ENCODE measurements around the gene OPCML. TPM values are rescaled to one million over a fixed set of nuclear protein-coding genes. Genes with fewer than 3 reads are reported as not detected.

OPCML gene
- total RNA-seq, 1 experiment from 2014 or later, result 0.94 TPM

- Histone ChIP-seq H3K14ac (ENCODE audit: insufficient read depth, low read length) (no peak overlapping the region), H3K23ac (ENCODE audit: insufficient read length, low read depth, low read length) (no peak overlapping the region), H3K27ac (ENCODE audit: insufficient read length, low read depth, low read length) (no peak overlapping the region), H2AK5ac (ENCODE audit: insufficient read length, low read length) (no peak overlapping the region), H4K91ac (ENCODE audit: insufficient read length, low read depth, low read length) (no peak overlapping the region), H2BK20ac (ENCODE audit: low read depth, low read length, poor library complexity, severe bottlenecking) (no peak overlapping the region), H3K79me2 (ENCODE audit: insufficient read depth, low read length) (no peaks in the 10 kb centered on the region), H3K9ac (ENCODE audit: extremely low read depth, insufficient read length, low read length) (no peak overlapping the region), H3K23me2 (ENCODE audit: insufficient read length, low read depth, low read length, poor library complexity, severe bottlenecking) (no peaks in the 10 kb centered on the region), H3K4me1 (ENCODE audit: insufficient read depth, low read length) (no peaks in the 10 kb centered on the region), H3K4ac (ENCODE audit: low read depth, low read length) (no peak overlapping the region), H3K79me1 (ENCODE audit: insufficient read depth, low read depth, low read length, poor library complexity, severe bottlenecking) (no peaks in the 10 kb centered on the region), H2BK15ac (ENCODE audit: low read depth, low read length) (no peak overlapping the region), H4K5ac (ENCODE audit: insufficient read length, low read depth, low read length) (no peak overlapping the region), H2AFZ (ENCODE audit: low read length) (no peak overlapping the region), H4K8ac (replicated peaks; ENCODE audit: insufficient read length, low read depth, low read length) (no peak overlapping the region), H2BK5ac (ENCODE audit: insufficient read length, low read length) (no peak overlapping the region), H3K9me3 (ENCODE audit: control insufficient read depth, low read depth, low read length) (no peaks in the 10 kb centered on the region), H4K20me1 (ENCODE audit: control insufficient read depth, insufficient read depth, insufficient read length) (no peaks in the 10 kb centered on the region), H2BK12ac (ENCODE audit: insufficient read length, low read depth, low read length) (no peak overlapping the region), H3T11ph (ENCODE audit: low read length) (no peak overlapping the region), H3K18ac (ENCODE audit: insufficient read length, low read depth, low read length) (no peak overlapping the region), H2BK120ac (ENCODE audit: low read depth, low read length, poor library complexity, severe bottlenecking) (no peak overlapping the region), H3K4me2 (ENCODE audit: insufficient read depth, insufficient read length, low read length) (no peak overlapping the region), H3K56ac (ENCODE audit: insufficient read length, low read depth, low read length) (no peak overlapping the region), H3K27me3 (ENCODE audit: insufficient read depth, low read length) (no peaks in the 10 kb centered on the region)
- H3K9me3 Mint-ChIP-seq, result no peaks in the 10 kb centered on the region
- no CpG with 5 or more reads among the region's 5 CpGs for WGBS (ENCODE audit: extremely low coverage, insufficient read length, low lambda C conversion rate)
- H3K4me1 Mint-ChIP-seq, result peaks cover 5 to 17% of the 10 kb centered on the region in 2 experiments; a peak in 3 of 4 replicates
- peaks cover 1% of the 10 kb centered on the region; the same call in 1 of the 2 replicates for H3K27me3 Mint-ChIP-seq (ENCODE audit: low read depth)
- no peaks in the 10 kb centered on the region; a peak in 1 of 7 replicates for H3K36me3 Mint-ChIP-seq (ENCODE audit: insufficient read depth in 1 of 3, low read depth in 3 of 3)
- TF ChIP-seq, protein P1, sequence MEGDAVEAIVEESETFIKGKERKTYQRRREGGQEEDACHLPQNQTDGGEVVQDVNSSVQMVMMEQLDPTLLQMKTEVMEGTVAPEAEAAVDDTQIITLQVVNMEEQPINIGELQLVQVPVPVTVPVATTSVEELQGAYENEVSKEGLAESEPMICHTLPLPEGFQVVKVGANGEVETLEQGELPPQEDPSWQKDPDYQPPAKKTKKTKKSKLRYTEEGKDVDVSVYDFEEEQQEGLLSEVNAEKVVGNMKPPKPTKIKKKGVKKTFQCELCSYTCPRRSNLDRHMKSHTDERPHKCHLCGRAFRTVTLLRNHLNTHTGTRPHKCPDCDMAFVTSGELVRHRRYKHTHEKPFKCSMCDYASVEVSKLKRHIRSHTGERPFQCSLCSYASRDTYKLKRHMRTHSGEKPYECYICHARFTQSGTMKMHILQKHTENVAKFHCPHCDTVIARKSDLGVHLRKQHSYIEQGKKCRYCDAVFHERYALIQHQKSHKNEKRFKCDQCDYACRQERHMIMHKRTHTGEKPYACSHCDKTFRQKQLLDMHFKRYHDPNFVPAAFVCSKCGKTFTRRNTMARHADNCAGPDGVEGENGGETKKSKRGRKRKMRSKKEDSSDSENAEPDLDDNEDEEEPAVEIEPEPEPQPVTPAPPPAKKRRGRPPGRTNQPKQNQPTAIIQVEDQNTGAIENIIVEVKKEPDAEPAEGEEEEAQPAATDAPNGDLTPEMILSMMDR (conservative IDR thresholded peaks at IDR 0.05), result no peak
- no peak overlapping the region for H3K4me3 Mint-ChIP-seq
- DNase-seq, result no peak
- no peak overlapping the region for H3K27ac Mint-ChIP-seq
Measured at GRCh38 chr11:133409799-133410198, 122.5 kb downstream of the OPCML start.

All from H9 (cell line).